Astrocyte (in vitro differentiated cells and primary cell): ENCODE data around the gene CECR2. TPM values are rescaled to one million over a fixed set of nuclear protein-coding genes. Genes with fewer than 3 reads are reported as not detected.

Source experiments
- DNase-seq: peaks from one replicate; pipeline ENCODE4 v3.0.0-alpha.2; 2010; ENCODE audit warnings: low read depth
- FAIRE-seq: peaks from 2 replicates; lab custom pipeline; 2011; peaks lifted over from hg19 to GRCh38; lab: Jason Lieb, UNC
- H2AFZ ChIP-seq: 2 replicates; pipeline ENCODE4 v1.6.0; 2012; ENCODE audit warnings: low read depth, low read length, inconsistent platforms
- H3K27ac ChIP-seq: 2 replicates; pipeline ENCODE4 v1.5.1; 2011; ENCODE audit warnings: low read depth, low read length, inconsistent platforms
- H3K27me3 ChIP-seq: 2 replicates; pipeline ENCODE4 v1.6.0; 2011; ENCODE audit warnings: low read length, inconsistent platforms; ENCODE audit not compliant: insufficient read depth
- H3K36me3 ChIP-seq: 2 replicates; pipeline ENCODE4 v1.5.1; 2011; ENCODE audit warnings: low read length, inconsistent platforms; ENCODE audit not compliant: insufficient read depth
- H3K4me1 ChIP-seq: 2 replicates; pipeline ENCODE4 v1.5.1; 2011; ENCODE audit warnings: low read length, inconsistent platforms; ENCODE audit not compliant: insufficient read depth
- H3K4me2 ChIP-seq: 2 replicates; pipeline ENCODE4 v1.6.0; 2012; ENCODE audit warnings: low read length, inconsistent platforms
- H3K4me3 ChIP-seq: 2 replicates; pipeline ENCODE4 v1.5.1; 2011; ENCODE audit warnings: low read depth, mild to moderate bottlenecking, low read length, inconsistent platforms; ENCODE audit not compliant: insufficient read depth
- H3K79me2 ChIP-seq: 2 replicates; pipeline ENCODE4 v1.6.0; 2012; ENCODE audit warnings: mild to moderate bottlenecking, low read length, inconsistent platforms; ENCODE audit not compliant: insufficient read depth
- H3K9ac ChIP-seq: 2 replicates; pipeline ENCODE4 v1.6.0; 2012; ENCODE audit warnings: mild to moderate bottlenecking, low read length, inconsistent platforms
- H3K9me3 ChIP-seq: 2 replicates; pipeline ENCODE4 v1.5.1; 2012; ENCODE audit warnings: low read depth, mild to moderate bottlenecking, low read length, inconsistent platforms; ENCODE audit not compliant: insufficient read depth
- H4K20me1 ChIP-seq: 2 replicates; pipeline ENCODE4 v1.6.0; 2012; ENCODE audit warnings: low read length, inconsistent platforms; ENCODE audit not compliant: insufficient read depth
- H3K27ac Mint-ChIP-seq: one replicate; pipeline ENCODE4 v1.8.0; 2021; ENCODE audit warnings: mild to moderate bottlenecking, mixed read lengths; ENCODE audit not compliant: unreplicated experiment
- H3K27me3 Mint-ChIP-seq: one replicate; pipeline ENCODE4 v1.8.0; 2021; ENCODE audit warnings: low read depth, mixed read lengths; ENCODE audit not compliant: unreplicated experiment
- H3K36me3 Mint-ChIP-seq: one replicate; pipeline ENCODE4 v1.8.0; 2021; ENCODE audit warnings: low read depth, mixed read lengths; ENCODE audit not compliant: unreplicated experiment
- H3K4me1 Mint-ChIP-seq: one replicate; pipeline ENCODE4 v1.8.0; 2021; ENCODE audit warnings: low read depth, mixed read lengths; ENCODE audit not compliant: unreplicated experiment
- H3K4me3 Mint-ChIP-seq: one replicate; pipeline ENCODE4 v1.8.0; 2021; ENCODE audit warnings: mild to moderate bottlenecking, moderate library complexity, mixed read lengths; ENCODE audit not compliant: unreplicated experiment
- H3K9me3 Mint-ChIP-seq: one replicate; pipeline ENCODE4 v1.8.0; 2021; ENCODE audit warnings: mild to moderate bottlenecking, mixed read lengths; ENCODE audit not compliant: unreplicated experiment
- EZH2 ChIP-seq: IDR thresholded peaks from 2 replicates; pipeline ENCODE4 v1.6.1; 2012; ENCODE audit warnings: mild to moderate bottlenecking, low read length, inconsistent platforms; ENCODE audit not compliant: insufficient read depth
- total RNA-seq: library from RNA; stranded (reverse); gene quantifications from 2 replicates; pipeline ENCODE4 v1.2.1, GENCODE V29; 2021
- TF ChIP-seq, protein P1 (sequence below): IDR thresholded peaks from 2 replicates; pipeline ENCODE4 v1.5.1; 2011; ENCODE audit warnings: low read depth, mild to moderate bottlenecking, inconsistent platforms, low read length, moderate library complexity; ENCODE audit not compliant: insufficient read depth

The CECR2 gene
- total RNA-seq, 1 donor from 2014 or later: 15.7 TPM

DNA sequence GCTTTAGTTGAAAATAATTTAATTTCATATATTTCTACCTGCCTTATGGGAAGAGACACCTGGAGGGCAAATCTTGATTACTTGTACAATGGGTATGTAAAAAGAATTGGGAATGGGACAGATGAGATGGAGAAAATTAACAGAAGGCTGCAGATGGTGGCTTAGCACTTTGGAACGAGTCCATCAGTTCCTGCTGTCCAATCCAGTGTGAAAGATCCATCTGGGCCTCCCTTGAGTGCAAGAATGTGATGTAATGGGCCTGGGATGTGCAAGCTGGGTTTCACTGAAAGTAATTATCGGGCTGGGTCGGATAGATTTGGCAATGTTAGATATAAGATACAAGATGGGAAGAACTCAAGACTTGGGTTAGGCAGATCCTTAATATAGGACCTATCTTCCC, 42.0 kb downstream of the CECR2 start:
- Mint-ChIP-seq H3K4me1 (peaks cover 28% of the 10 kb centered on the region), H3K27ac (no peak overlapping the region), H3K9me3 (no peaks in the 10 kb centered on the region), H3K4me3 (no peak overlapping the region), H3K36me3 (no peaks in the 10 kb centered on the region), H3K27me3 (no peaks in the 10 kb centered on the region)
- Histone ChIP-seq H3K4me2 (no peak overlapping the region), H3K9ac (no peak overlapping the region), H3K27me3 (no peaks in the 10 kb centered on the region), H3K79me2 (no peaks in the 10 kb centered on the region), H4K20me1 (no peaks in the 10 kb centered on the region), H3K4me1 (peaks cover 4% of the 10 kb centered on the region), H3K4me3 (no peak overlapping the region), H3K27ac (no peak overlapping the region), H2AFZ (no peak overlapping the region), H3K36me3 (no peaks in the 10 kb centered on the region), H3K9me3 (no peaks in the 10 kb centered on the region)
- FAIRE-seq (no peak), DNase-seq (peak; percentile 18)
- TF ChIP-seq EZH2: no peak
- TF ChIP-seq, protein P1, sequence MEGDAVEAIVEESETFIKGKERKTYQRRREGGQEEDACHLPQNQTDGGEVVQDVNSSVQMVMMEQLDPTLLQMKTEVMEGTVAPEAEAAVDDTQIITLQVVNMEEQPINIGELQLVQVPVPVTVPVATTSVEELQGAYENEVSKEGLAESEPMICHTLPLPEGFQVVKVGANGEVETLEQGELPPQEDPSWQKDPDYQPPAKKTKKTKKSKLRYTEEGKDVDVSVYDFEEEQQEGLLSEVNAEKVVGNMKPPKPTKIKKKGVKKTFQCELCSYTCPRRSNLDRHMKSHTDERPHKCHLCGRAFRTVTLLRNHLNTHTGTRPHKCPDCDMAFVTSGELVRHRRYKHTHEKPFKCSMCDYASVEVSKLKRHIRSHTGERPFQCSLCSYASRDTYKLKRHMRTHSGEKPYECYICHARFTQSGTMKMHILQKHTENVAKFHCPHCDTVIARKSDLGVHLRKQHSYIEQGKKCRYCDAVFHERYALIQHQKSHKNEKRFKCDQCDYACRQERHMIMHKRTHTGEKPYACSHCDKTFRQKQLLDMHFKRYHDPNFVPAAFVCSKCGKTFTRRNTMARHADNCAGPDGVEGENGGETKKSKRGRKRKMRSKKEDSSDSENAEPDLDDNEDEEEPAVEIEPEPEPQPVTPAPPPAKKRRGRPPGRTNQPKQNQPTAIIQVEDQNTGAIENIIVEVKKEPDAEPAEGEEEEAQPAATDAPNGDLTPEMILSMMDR: no peak

DNA sequence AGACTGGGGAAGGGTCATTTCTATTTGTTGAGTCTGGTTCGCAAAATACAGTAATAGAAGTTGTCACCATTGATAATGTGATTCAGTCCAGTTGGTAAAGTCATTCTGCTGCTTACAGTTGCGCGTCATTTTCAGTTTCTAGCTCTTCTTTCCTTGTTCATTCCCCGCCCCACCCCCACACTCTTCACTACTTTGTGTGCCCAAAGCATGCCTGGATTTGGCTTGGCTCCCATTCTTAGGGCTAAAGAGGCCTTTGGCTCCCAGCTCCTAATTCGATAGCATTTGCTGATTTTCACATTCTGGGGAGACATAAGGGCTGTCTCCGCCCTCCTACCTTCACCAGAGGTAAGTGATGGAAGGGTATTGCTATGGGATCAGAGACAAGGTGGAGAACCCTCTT, 43.0 kb downstream of the CECR2 start:
- Histone ChIP-seq H3K36me3 (no peaks in the 10 kb centered on the region), H3K4me1 (no peaks in the 10 kb centered on the region), H2AFZ (no peak overlapping the region), H3K9me3 (no peaks in the 10 kb centered on the region), H3K27me3 (no peaks in the 10 kb centered on the region), H3K79me2 (no peaks in the 10 kb centered on the region), H3K4me2 (no peak overlapping the region), H3K27ac (no peak overlapping the region), H3K4me3 (no peak overlapping the region), H4K20me1 (no peaks in the 10 kb centered on the region), H3K9ac (no peak overlapping the region)
- no peak for DNase-seq
- peaks cover 22% of the 10 kb centered on the region for H3K4me1 Mint-ChIP-seq
- TF ChIP-seq, protein P1: no peak
- no peak for TF ChIP-seq EZH2
- H3K4me3 Mint-ChIP-seq: no peak overlapping the region
- no peak overlapping the region for H3K27ac Mint-ChIP-seq
- FAIRE-seq: no peak
- no peaks in the 10 kb centered on the region for H3K27me3 Mint-ChIP-seq
- H3K36me3 Mint-ChIP-seq: no peaks in the 10 kb centered on the region
- no peaks in the 10 kb centered on the region for H3K9me3 Mint-ChIP-seq

DNA sequence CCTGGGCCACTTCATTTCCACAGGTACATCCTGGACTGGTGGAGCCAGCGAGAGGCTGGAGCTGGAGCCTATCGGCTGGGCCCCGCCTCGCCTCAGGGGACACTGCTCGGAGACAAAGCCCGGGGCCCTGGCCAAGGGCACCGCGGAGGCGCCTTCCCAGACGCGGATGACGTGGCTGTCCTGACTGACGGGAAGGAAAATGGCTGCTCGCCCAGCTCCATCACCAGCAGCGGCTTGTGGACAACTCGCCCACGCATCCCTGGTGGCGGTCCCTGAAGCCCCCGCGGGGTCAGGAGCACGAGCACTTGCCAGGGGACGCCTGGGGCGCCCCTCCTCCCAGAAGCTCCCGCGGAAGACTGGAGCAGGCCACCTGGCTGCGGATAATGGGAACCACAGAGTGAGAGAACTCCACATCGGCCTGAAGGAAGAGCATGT, 49.6 kb downstream of the CECR2 start:
- peaks cover 9% of the 10 kb centered on the region for H3K4me1 Mint-ChIP-seq
- peaks cover 4% of the 10 kb centered on the region for H3K36me3 Mint-ChIP-seq
- no peak for FAIRE-seq
- peaks cover 2% of the 10 kb centered on the region for H3K9me3 Mint-ChIP-seq
- no peaks in the 10 kb centered on the region for H3K4me1 ChIP-seq
- no peak overlapping the region for H3K4me2 ChIP-seq
- H3K27me3 ChIP-seq: no peaks in the 10 kb centered on the region
- TF ChIP-seq, protein P1: no peak
- TF ChIP-seq EZH2: no peak
- H3K27ac ChIP-seq: no peak overlapping the region
- no peak overlapping the region for H3K4me3 ChIP-seq
- H2AFZ ChIP-seq: no peak overlapping the region
- no peak overlapping the region for H3K9ac ChIP-seq
- H3K9me3 ChIP-seq: no peaks in the 10 kb centered on the region
- H4K20me1 ChIP-seq: no peaks in the 10 kb centered on the region
- no peak for DNase-seq
- no peaks in the 10 kb centered on the region for H3K36me3 ChIP-seq
- no peak overlapping the region for H3K27ac Mint-ChIP-seq
- no peak overlapping the region for H3K4me3 Mint-ChIP-seq
- H3K27me3 Mint-ChIP-seq: no peaks in the 10 kb centered on the region
- H3K79me2 ChIP-seq: no peaks in the 10 kb centered on the region
